Progenitor cell of endocrine pancreas (in vitro differentiated cells): ENCODE measurements around the gene CCDC50. TPM values are rescaled to one million over a fixed set of nuclear protein-coding genes. Genes with fewer than 3 reads are reported as not detected.

Experiments used
- DNase-seq: peaks from one replicate; pipeline ENCODE4 v3.0.0; 2021; ENCODE audit warnings: low spot score; ENCODE audit not compliant: unreplicated experiment
- H3K27ac Mint-ChIP-seq: 2 replicates; pipeline ENCODE4 v1.8.0; 2021; ENCODE audit warnings: mild to moderate bottlenecking, moderate library complexity, mixed read lengths
- H3K27me3 Mint-ChIP-seq: 2 replicates; pipeline ENCODE4 v1.8.0; 2021; ENCODE audit warnings: mixed read lengths
- H3K36me3 Mint-ChIP-seq: 2 replicates; pipeline ENCODE4 v1.8.0; 2022; ENCODE audit warnings: mixed read lengths; ENCODE audit not compliant: insufficient read depth
- H3K4me1 Mint-ChIP-seq: 2 replicates; pipeline ENCODE4 v1.8.0; 2021; ENCODE audit warnings: low read depth, mixed read lengths
- H3K4me3 Mint-ChIP-seq: 2 replicates; pipeline ENCODE4 v1.8.0; 2021; ENCODE audit warnings: low read depth, mild to moderate bottlenecking, moderate library complexity, mixed read lengths
- H3K9me3 Mint-ChIP-seq: 2 replicates; pipeline ENCODE4 v1.8.0; 2021; ENCODE audit warnings: low read depth, mixed read lengths
- CTCF ChIP-seq: fragments of 200-600 bp; sonication (generic); IDR thresholded peaks from one replicate; pipeline ENCODE4 v1.5.0; 2021; ENCODE audit warnings: antibody characterized with exemption, mild to moderate bottlenecking; ENCODE audit not compliant: unreplicated experiment
- total RNA-seq: library from RNA; stranded (reverse); gene quantifications from 2 replicates; pipeline ENCODE4 v1.2.1, GENCODE V29; 2021

CCDC50 gene
- total RNA-seq, 1 donor from 2014 or later = 66.3 TPM

- Mint-ChIP-seq H3K4me1 (peaks cover 37% of the 10 kb centered on the region), H3K27me3 (no peaks in the 10 kb centered on the region)
Observed at GRCh38 chr3:191329654-191330529, 698 bp downstream of the CCDC50 start, which contains the start of gene UTS2B. TSS of gene UTS2B (minus strand) at chr3:191330526. CDS start at chr3:191282189, 48,337 bp downstream.

GRCh38 chr3:191330530-191331048, 1.4 kb downstream of the CCDC50 start:
- H3K4me1 Mint-ChIP-seq = peaks cover 39% of the 10 kb centered on the region
- no peaks in the 10 kb centered on the region for H3K9me3 Mint-ChIP-seq
- no peak for TF ChIP-seq CTCF
- no peaks in the 10 kb centered on the region for H3K36me3 Mint-ChIP-seq
- DNase-seq = no peak
- peak overlapping the region; percentile 86 for H3K4me3 Mint-ChIP-seq
- H3K27me3 Mint-ChIP-seq = no peaks in the 10 kb centered on the region
- peak overlapping the region; percentile 99 for H3K27ac Mint-ChIP-seq

More at GRCh38 chr3:191329654-191330529, 698 bp downstream of the CCDC50 start, which contains the start of gene UTS2B:
- H3K27ac Mint-ChIP-seq = peak within 1 kb of the TSS; percentile 99
- peak; percentile 12 for DNase-seq
- H3K9me3 Mint-ChIP-seq = no peaks in the 10 kb centered on the region
- TF ChIP-seq CTCF = no peak
- no peaks in the 10 kb centered on the region for H3K36me3 Mint-ChIP-seq
- peak within 1 kb of the TSS; percentile 86 for H3K4me3 Mint-ChIP-seq

- Mint-ChIP-seq H3K4me3 (peak overlapping the region; percentile 86), H3K4me1 (peaks cover 39% of the 10 kb centered on the region), H3K27me3 (no peaks in the 10 kb centered on the region), H3K9me3 (no peaks in the 10 kb centered on the region), H3K27ac (peak overlapping the region; percentile 99), H3K36me3 (no peaks in the 10 kb centered on the region)
- no peak for TF ChIP-seq CTCF
- no peak for DNase-seq
Observed at GRCh38 chr3:191331388-191331787, 2.2 kb downstream of the CCDC50 start.

- no peaks in the 10 kb centered on the region for H3K9me3 Mint-ChIP-seq
- no peak overlapping the region for H3K27ac Mint-ChIP-seq
- no peak for TF ChIP-seq CTCF
- no peak overlapping the region for H3K4me3 Mint-ChIP-seq
- no peaks in the 10 kb centered on the region for H3K36me3 Mint-ChIP-seq
- no peaks in the 10 kb centered on the region for H3K27me3 Mint-ChIP-seq
- H3K4me1 Mint-ChIP-seq = peaks cover 37% of the 10 kb centered on the region
- DNase-seq = no peak
Observed at GRCh38 chr3:191333298-191333880, 4.2 kb downstream of the CCDC50 start.

GRCh38 chr3:191334346-191334893, 5.2 kb downstream of the CCDC50 start:
- no peak for TF ChIP-seq CTCF
- DNase-seq = no peak
- no peak overlapping the region for H3K27ac Mint-ChIP-seq
- no peaks in the 10 kb centered on the region for H3K27me3 Mint-ChIP-seq
- peaks cover 37% of the 10 kb centered on the region for H3K4me1 Mint-ChIP-seq
- no peaks in the 10 kb centered on the region for H3K9me3 Mint-ChIP-seq
- no peak overlapping the region for H3K4me3 Mint-ChIP-seq
- no peaks in the 10 kb centered on the region for H3K36me3 Mint-ChIP-seq
